SK-N-SH (cell line): Measurements from ENCODE around the gene CRIP1. TPM values are rescaled to one million over a fixed set of nuclear protein-coding genes. Genes with fewer than 3 reads are reported as not detected.

Source experiments
- CTCF ChIA-PET: fragments of 300-600, 350-600 bp; formaldehyde crosslinking; extraction: SDS; loops from one replicate; lab custom pipeline; 2021; lab: Yijun Ruan, JAX
- POLR2A ChIA-PET: fragments of 350-600 bp; sonication (Branson Sonifier 250); formaldehyde crosslinking; extraction: SDS; loops from one replicate; lab custom pipeline; 2020; ENCODE audit warnings: antibody characterized with exemption, inconsistent platforms; lab: Yijun Ruan, JAX
- DNase-seq: peaks from one replicate; pipeline ENCODE4 v3.0.0; 2012
- H2AFZ ChIP-seq: fragments of 200-600 bp; sonication (generic); 2 replicates; pipeline ENCODE4 v1.8.1; 2016; ENCODE audit warnings: antibody characterized with exemption, mild to moderate bottlenecking, low read depth
- H3F3A ChIP-seq: fragments of 200-600 bp; sonication (generic); replicated peaks from 2 replicates; pipeline ENCODE3; 2016; ENCODE audit warnings: antibody characterized with exemption, mild to moderate bottlenecking; ENCODE audit not compliant: insufficient read depth
- H3K27ac ChIP-seq, 2 experiments: fragments of 200-500 bp in 1 of 2; fragments of 200-600 bp in 1 of 2; sonication (Bioruptor generic) in 1 of 2; sonication (generic), shearing (Covaris generic) in 1 of 2; 2 replicates each; pipeline versions ENCODE4 v1.5.1 to v1.6.1; 2014 to 2016; ENCODE audit warnings: low read depth in 2 of 2, inconsistent platforms in 1 of 2, low read length in 1 of 2, mild to moderate bottlenecking in 1 of 2, mixed read lengths in 1 of 2
- H3K27me3 ChIP-seq: fragments of 200-600 bp; sonication (generic), shearing (Covaris generic); 2 replicates; pipeline ENCODE4 v1.6.1; 2016; ENCODE audit warnings: mixed run types; ENCODE audit not compliant: insufficient read depth
- H3K36me3 ChIP-seq, 2 experiments: fragments of 200-500 bp in 1 of 2; fragments of 200-600 bp in 1 of 2; sonication (Bioruptor generic) in 1 of 2; sonication (generic) in 1 of 2; replicated peaks in 1 of 2; 2 replicates each; pipeline versions ENCODE3 to v1.5.1; 2014 to 2016; ENCODE audit warnings: low read length in 1 of 2, mild to moderate bottlenecking in 1 of 2; ENCODE audit not compliant: insufficient read depth in 2 of 2, control insufficient read depth in 1 of 2
- H3K4me1 ChIP-seq, 2 experiments: fragments of 200-500 bp in 1 of 2; fragments of 200-600 bp in 1 of 2; sonication (Bioruptor generic) in 1 of 2; sonication (generic), shearing (Covaris generic) in 1 of 2; 2 replicates each; pipeline versions ENCODE4 v1.5.1 to v1.6.1; 2014 to 2016; ENCODE audit warnings: low read depth in 1 of 2, low read length in 1 of 2, mixed run types in 1 of 2; ENCODE audit not compliant: insufficient read depth in 2 of 2, control insufficient read depth in 1 of 2
- H3K4me2 ChIP-seq: fragments of 200-600 bp; sonication (generic), shearing (Covaris generic); 2 replicates; pipeline ENCODE4 v1.6.1; 2017; ENCODE audit warnings: mixed run types
- H3K4me3 ChIP-seq, 2 experiments: fragments of 200-500 bp in 1 of 2; fragments of 200-600 bp in 1 of 2; sonication (Bioruptor generic) in 1 of 2; sonication (generic), shearing (Covaris generic) in 1 of 2; 2 replicates each; pipeline versions ENCODE4 v1.5.1 to v1.8.1; 2014 to 2016; ENCODE audit warnings: low read depth in 2 of 2, inconsistent platforms in 1 of 2, low read length in 1 of 2, mild to moderate bottlenecking in 1 of 2, mixed read lengths in 1 of 2, moderate library complexity in 1 of 2
- H3K79me2 ChIP-seq: fragments of 200-600 bp; sonication (generic); 2 replicates; pipeline ENCODE4 v1.8.1; 2017; ENCODE audit warnings: mild to moderate bottlenecking; ENCODE audit not compliant: insufficient read depth
- H3K9ac ChIP-seq: fragments of 200-600 bp; sonication (generic); 2 replicates; pipeline ENCODE4 v1.6.1; 2017; ENCODE audit warnings: mixed run types
- H3K9me2 ChIP-seq: fragments of 200-600 bp; sonication (generic); 2 replicates; pipeline ENCODE4 v1.6.1; 2017; ENCODE audit warnings: mixed run types
- H3K9me3 ChIP-seq: fragments of 200-600 bp; sonication (generic); 2 replicates; pipeline ENCODE4 v1.6.1; 2017; ENCODE audit warnings: mixed run types, mild to moderate bottlenecking, moderate library complexity
- H4K20me1 ChIP-seq: fragments of 200-600 bp; sonication (generic); 2 replicates; pipeline ENCODE4 v1.6.1; 2017; ENCODE audit warnings: mild to moderate bottlenecking, mixed run types; ENCODE audit not compliant: insufficient read depth
- CHD2 ChIP-seq: fragments of 150-350 bp; IDR thresholded peaks from 2 replicates; pipeline ENCODE4 v1.6.1; 2018; ENCODE audit warnings: low read length; ENCODE audit not compliant: partially characterized antibody
- EP300 ChIP-seq, 2 experiments: IDR thresholded peaks; 2 replicates each; pipeline versions ENCODE4 v1.4.0 to v1.6.1; 2012; ENCODE audit warnings: borderline replicate concordance in 1 of 2, low read depth in 1 of 2, low read length in 1 of 2
- FOSL2 ChIP-seq: IDR thresholded peaks from 2 replicates; pipeline ENCODE4 v1.4.0; 2012; ENCODE audit warnings: low read depth, mild to moderate bottlenecking, moderate library complexity, borderline replicate concordance
- GABPA ChIP-seq: IDR thresholded peaks from 2 replicates; pipeline ENCODE4 v1.4.0; 2012; ENCODE audit warnings: low read depth, mild to moderate bottlenecking
- GATA2 ChIP-seq: sonication (generic); formaldehyde crosslinking; IDR thresholded peaks from 2 replicates; pipeline ENCODE4 v1.5.0; 2020; ENCODE audit warnings: mild to moderate bottlenecking, missing genetic modification reagents
- JUND ChIP-seq: IDR thresholded peaks from 2 replicates; pipeline ENCODE4 v1.4.0; 2012
- PBX3 ChIP-seq: IDR thresholded peaks from 2 replicates; pipeline ENCODE4; 2012
- POLR2AphosphoS5 ChIP-seq: IDR thresholded peaks from 2 replicates; pipeline ENCODE4 v1.6.1; 2012; ENCODE audit warnings: low read depth, low read length
- RCOR1 ChIP-seq: fragments of 150-350 bp; IDR thresholded peaks from 2 replicates; pipeline ENCODE4 v1.6.1; 2017; ENCODE audit warnings: antibody characterized with exemption, low read length
- RXRA ChIP-seq: IDR thresholded peaks from 2 replicates; pipeline ENCODE4 v1.4.0; 2012; ENCODE audit warnings: low read depth, mild to moderate bottlenecking, borderline replicate concordance
- SIN3A ChIP-seq: IDR thresholded peaks from 2 replicates; pipeline ENCODE4 v1.6.1; 2012; ENCODE audit warnings: low read depth, mild to moderate bottlenecking, low read length, moderate library complexity, borderline replicate concordance
- SMC3 ChIP-seq: IDR thresholded peaks from 2 replicates; pipeline ENCODE4 v1.6.1; 2012; ENCODE audit warnings: low read depth, low read length, improper control_type of control experiment
- TAF1 ChIP-seq: IDR thresholded peaks from 2 replicates; pipeline ENCODE4 v1.6.1; 2012; ENCODE audit warnings: low read depth, mild to moderate bottlenecking, low read length, moderate library complexity, borderline replicate concordance
- TEAD4 ChIP-seq: IDR thresholded peaks from 2 replicates; pipeline ENCODE4 v1.4.0; 2012; ENCODE audit warnings: mild to moderate bottlenecking, borderline replicate concordance; ENCODE audit not compliant: insufficient read depth
- USF2 ChIP-seq: fragments of 150-350 bp; IDR thresholded peaks from 2 replicates; pipeline ENCODE4 v1.6.1; 2017; ENCODE audit warnings: antibody characterized with exemption, low read length, low read depth, borderline replicate concordance
- YY1 ChIP-seq: IDR thresholded peaks from 2 replicates; pipeline ENCODE4 v1.4.0; 2012; ENCODE audit warnings: low read depth, mild to moderate bottlenecking
- WGBS: methylation state at CpG from one replicate; pipeline ENCODE4 v1.1.6; 2017; ENCODE audit warnings: low lambda C conversion rate; 5-methylcytosine and 5-hydroxymethylcytosine counted together
- polyA plus RNA-seq, 3 experiments: library from polyadenylated mRNA; depleted of rRNA; stranded (reverse); fragments of >200 nt; gene quantifications; 2 replicates each; pipeline ENCODE4 v1.2.3, GENCODE V29; 2012
- TF ChIP-seq, protein P1 (sequence below): fragments of 150-350 bp; IDR thresholded peaks from 2 replicates; pipeline ENCODE4 v1.6.1; 2016; ENCODE audit warnings: mild to moderate bottlenecking, low read depth, low read length
- TF ChIP-seq, protein P2 (sequence below): IDR thresholded peaks from 2 replicates; pipeline ENCODE4 v1.4.0; 2012; ENCODE audit warnings: low read depth, borderline replicate concordance

Gene CRIP1
- polyA plus RNA-seq, 1 of the 3 experiments (the other 2 are of a cell fraction): 0.72 TPM

GRCh38 chr14:105519946-105520698 lies 33.4 kb downstream of the CRIP1 start:
- Histone ChIP-seq H3F3A (peaks cover 11% of the 10 kb centered on the region), H3K9me3 (no peaks in the 10 kb centered on the region), H3K27me3 (peaks cover 10% of the 10 kb centered on the region; the same call in 1 of the 2 replicates), H3K27ac (no peak overlapping the region), H3K4me3 (no peak overlapping the region), H3K79me2 (no peaks in the 10 kb centered on the region), H3K9ac (no peak overlapping the region), H3K4me2 (no peak overlapping the region), H3K4me1 (no peaks in the 10 kb centered on the region), H4K20me1 (no peaks in the 10 kb centered on the region), H3K9me2 (no peaks in the 10 kb centered on the region), H2AFZ (no peak overlapping the region), H3K36me3 (no peaks in the 10 kb centered on the region)
- 53% methylated on average over 14 of the region's 14 CpGs for WGBS
- ChIA-PET POLR2A (no interaction called here), CTCF (no interaction called here)
- TF ChIP-seq CHD2: no peak
- TF ChIP-seq RCOR1: no peak
- no peak for TF ChIP-seq POLR2AphosphoS5
- TF ChIP-seq RXRA: no peak
- no peak for TF ChIP-seq JUND
- no peak for DNase-seq

DNA sequence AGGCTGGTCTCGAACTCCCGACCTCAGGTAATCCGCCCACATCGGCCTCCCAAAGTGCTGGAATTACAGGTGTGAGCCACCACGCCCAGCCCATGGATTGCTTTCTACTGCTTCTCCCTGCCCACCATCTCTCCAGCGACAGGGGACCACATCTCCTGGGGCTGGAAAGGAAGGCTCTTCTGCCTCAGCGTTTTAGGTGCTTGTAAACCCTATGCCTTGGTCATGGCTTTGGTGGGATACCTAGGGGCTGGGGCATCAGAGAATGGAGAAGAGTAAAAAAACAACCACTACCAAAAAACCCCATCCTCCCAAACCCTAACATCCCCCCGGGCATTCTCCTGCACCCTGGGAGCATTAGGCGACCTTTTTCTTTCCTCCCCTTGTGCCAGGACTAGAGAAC lies 38.6 kb downstream of the CRIP1 start:
- Histone ChIP-seq H3K4me3 (no peak overlapping the region), H3K9me3 (no peaks in the 10 kb centered on the region), H3K9me2 (no peaks in the 10 kb centered on the region), H2AFZ (no peak overlapping the region; the same call in 1 of the 2 replicates), H3K27me3 (no peaks in the 10 kb centered on the region; the same call in 1 of the 2 replicates), H4K20me1 (no peaks in the 10 kb centered on the region), H3K4me2 (no peak overlapping the region), H3K4me1 (peaks cover 4 to 17% of the 10 kb centered on the region in 2 experiments; a peak in 2 of 4 replicates), H3F3A (peaks cover 19% of the 10 kb centered on the region), H3K27ac (no peak overlapping the region), H3K9ac (no peak overlapping the region), H3K36me3 (no peaks in the 10 kb centered on the region), H3K79me2 (no peaks in the 10 kb centered on the region)
- CTCF ChIA-PET: interaction anchor here (1.4 to 5.8 kb wide), 4 partner anchors 13 to 155 kb away, joined by 3 to 61 read pairs (median 28); partner anchors contain the start of gene TEDC1
- POLR2A ChIA-PET: no interaction called here
- no peak for DNase-seq
- WGBS: 74% methylated on average over 7 of the region's 9 CpGs
- no peak for TF ChIP-seq FOSL2
- no peak for TF ChIP-seq GABPA
- no peak for TF ChIP-seq CHD2
- TF ChIP-seq, protein P1, sequence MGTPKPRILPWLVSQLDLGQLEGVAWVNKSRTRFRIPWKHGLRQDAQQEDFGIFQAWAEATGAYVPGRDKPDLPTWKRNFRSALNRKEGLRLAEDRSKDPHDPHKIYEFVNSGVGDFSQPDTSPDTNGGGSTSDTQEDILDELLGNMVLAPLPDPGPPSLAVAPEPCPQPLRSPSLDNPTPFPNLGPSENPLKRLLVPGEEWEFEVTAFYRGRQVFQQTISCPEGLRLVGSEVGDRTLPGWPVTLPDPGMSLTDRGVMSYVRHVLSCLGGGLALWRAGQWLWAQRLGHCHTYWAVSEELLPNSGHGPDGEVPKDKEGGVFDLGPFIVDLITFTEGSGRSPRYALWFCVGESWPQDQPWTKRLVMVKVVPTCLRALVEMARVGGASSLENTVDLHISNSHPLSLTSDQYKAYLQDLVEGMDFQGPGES: no peak
- no peak for TF ChIP-seq USF2
- TF ChIP-seq EP300 (IDR thresholded peaks at IDR 0.05; ENCODE audit: borderline replicate concordance in 1 of 2, low read depth in 1 of 2, low read length in 1 of 2): no peak
- no peak for TF ChIP-seq JUND
- TF ChIP-seq TAF1: no peak
- TF ChIP-seq SIN3A: no peak
- TF ChIP-seq PBX3: no peak
- TF ChIP-seq TEAD4: no peak
- TF ChIP-seq, protein P2, sequence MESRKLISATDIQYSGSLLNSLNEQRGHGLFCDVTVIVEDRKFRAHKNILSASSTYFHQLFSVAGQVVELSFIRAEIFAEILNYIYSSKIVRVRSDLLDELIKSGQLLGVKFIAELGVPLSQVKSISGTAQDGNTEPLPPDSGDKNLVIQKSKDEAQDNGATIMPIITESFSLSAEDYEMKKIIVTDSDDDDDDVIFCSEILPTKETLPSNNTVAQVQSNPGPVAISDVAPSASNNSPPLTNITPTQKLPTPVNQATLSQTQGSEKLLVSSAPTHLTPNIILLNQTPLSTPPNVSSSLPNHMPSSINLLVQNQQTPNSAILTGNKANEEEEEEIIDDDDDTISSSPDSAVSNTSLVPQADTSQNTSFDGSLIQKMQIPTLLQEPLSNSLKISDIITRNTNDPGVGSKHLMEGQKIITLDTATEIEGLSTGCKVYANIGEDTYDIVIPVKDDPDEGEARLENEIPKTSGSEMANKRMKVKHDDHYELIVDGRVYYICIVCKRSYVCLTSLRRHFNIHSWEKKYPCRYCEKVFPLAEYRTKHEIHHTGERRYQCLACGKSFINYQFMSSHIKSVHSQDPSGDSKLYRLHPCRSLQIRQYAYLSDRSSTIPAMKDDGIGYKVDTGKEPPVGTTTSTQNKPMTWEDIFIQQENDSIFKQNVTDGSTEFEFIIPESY: no peak
- TF ChIP-seq SMC3: no peak
- TF ChIP-seq YY1: no peak
- TF ChIP-seq GATA2 (CRISPR knock-in tag): no peak
